HepG2 (cell line): ENCODE data around the gene MAN2C1. TPM values are rescaled to one million over a fixed set of nuclear protein-coding genes. Genes with fewer than 3 reads are reported as not detected.

Source experiments
- HMGA1 ChIP-seq: sonication (generic); formaldehyde crosslinking; conservative IDR thresholded peaks from 2 replicates; pipeline ENCODE4 v1.4.0; 2020; ENCODE audit warnings: missing genetic modification reagents
- MXI1 ChIP-seq: IDR thresholded peaks from 3 replicates; pipeline ENCODE4 v1.6.1; 2012; ENCODE audit warnings: low read depth, low read length, inconsistent platforms, borderline replicate concordance
- ZNF407 ChIP-seq: sonication (generic); formaldehyde crosslinking; IDR thresholded peaks from one replicate; pipeline ENCODE4 v1.5.1; 2020; ENCODE audit warnings: mild to moderate bottlenecking, missing genetic modification reagents; ENCODE audit errors: not compliant biosample characterization
- ZNF432 ChIP-seq: sonication (generic); formaldehyde crosslinking; IDR thresholded peaks from 2 replicates; pipeline ENCODE4 v1.5.0; 2020; ENCODE audit warnings: missing genetic modification reagents, mild to moderate bottlenecking, borderline replicate concordance
- polyA plus RNA-seq, 8 experiments: library from polyadenylated mRNA; depleted of rRNA in 3 of 8; stranded (reverse) in 7 of 8; unstranded in 1 of 8; fragments of >200 nt; fragmentation: Illumina TruSeq in 4 of 8; extraction: Trizol in 4 of 8; gene quantifications; 2 replicates each; pipeline versions ENCODE4 v1.2.1 to v1.2.3, GENCODE V29; 2011 to 2016; ENCODE audit warnings: low read depth in 4 of 8, missing spikeins in 1 of 8, mixed read lengths in 1 of 8; ENCODE audit not compliant: insufficient read depth in 1 of 8
- total RNA-seq, 5 experiments: library from RNA; depleted of rRNA; stranded (reverse); fragments of >200 nt; fragmentation: Illumina TruSeq; extraction: Trizol; gene quantifications; 2 replicates each; pipeline ENCODE4 v1.2.3, GENCODE V29; 2016; ENCODE audit warnings: low read depth in 1 of 5

Gene MAN2C1
- total and polyA plus RNA-seq, 2 of the 13 experiments (the other 11 are each of a cell fraction or from before 2014, with no cell fraction given): 62.6 to 71.0 TPM

GRCh38 chr15:75363786-75364185 is 4.6 kb downstream of the MAN2C1 start (continued):
- TF ChIP-seq HMGA1 (CRISPR knock-in tag) (no peak), MXI1 (no peak), ZNF432 (CRISPR knock-in tag) (no peak), ZNF407 (no peak)
